NCI-H526 (cell line): ENCODE results near the gene DHFR.
"Not testable (repeated sequence)": the region's sequence is repeated elsewhere in the genome, so short reads cannot be mapped to it uniquely, and the experiment has no call there.

Source experiments
- DNase-seq, 2 experiments: peaks; one replicate each; lab custom pipeline; 2025; lab: John Stamatoyannopoulos, UW

The DHFR gene

DNA sequence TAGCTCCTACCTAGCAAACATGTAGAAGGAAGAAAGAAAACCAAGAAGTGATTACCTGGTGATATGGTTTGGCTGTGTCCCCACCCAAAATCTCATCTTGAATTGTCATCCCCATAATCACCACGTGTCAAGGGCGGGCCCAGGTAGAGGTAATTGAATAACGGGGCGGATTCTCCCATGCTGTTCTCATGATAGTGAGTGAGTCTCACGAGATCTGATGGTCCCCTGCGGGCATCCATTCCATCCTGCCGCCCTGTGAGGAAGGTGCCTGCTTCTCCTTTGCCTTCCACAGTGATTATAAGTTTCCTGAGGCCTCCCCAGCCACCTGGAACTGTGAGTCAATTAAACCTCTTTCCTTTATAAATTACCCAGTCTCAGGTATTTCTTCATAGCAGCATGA is 57.3 kb downstream of the DHFR start:
- no peak for DNase-seq

DNA sequence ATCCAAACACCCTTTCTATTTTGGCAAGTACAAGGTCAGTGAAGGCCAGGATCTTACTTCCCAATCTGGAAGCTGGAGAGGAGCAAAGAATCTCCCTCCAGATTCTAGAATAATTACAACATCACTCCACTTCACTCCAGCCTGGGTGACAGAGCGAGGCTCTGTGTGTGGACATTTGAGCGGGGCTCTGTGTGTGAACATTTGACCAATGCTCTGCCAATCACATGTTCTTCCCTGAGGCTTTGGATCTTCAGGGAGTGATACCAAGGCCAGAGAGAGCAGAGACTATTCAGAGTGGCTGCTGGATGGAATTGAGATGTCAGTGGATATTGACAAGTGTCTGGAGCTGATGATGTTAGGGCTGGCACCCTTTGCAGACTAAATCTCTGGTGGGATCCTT is 60.0 kb downstream of the DHFR start:
- no peak for DNase-seq

- DNase-seq = no peak
Measured at GRCh38 chr5:80592761-80593160, 62.0 kb downstream of the DHFR start.

DNA sequence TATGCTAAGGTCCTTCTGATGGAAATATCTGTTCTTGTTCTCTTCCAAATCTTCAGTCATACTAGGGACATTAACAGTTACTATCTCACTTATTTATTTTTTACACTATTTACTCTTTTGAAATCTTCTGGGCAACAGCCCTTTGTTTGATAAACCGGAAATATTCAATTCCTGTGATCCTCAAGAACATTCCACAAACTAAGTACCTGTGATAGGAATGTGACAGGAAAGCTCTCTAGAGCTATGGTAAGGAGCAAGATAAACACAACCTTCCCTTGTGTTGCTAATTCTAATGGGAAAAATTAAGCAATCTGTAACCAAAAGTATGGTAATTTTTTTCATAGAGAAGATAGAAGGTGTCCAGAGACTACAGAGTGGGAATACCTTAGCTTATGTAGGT is 62.7 kb downstream of the DHFR start:
- DNase-seq = no peak

DNA sequence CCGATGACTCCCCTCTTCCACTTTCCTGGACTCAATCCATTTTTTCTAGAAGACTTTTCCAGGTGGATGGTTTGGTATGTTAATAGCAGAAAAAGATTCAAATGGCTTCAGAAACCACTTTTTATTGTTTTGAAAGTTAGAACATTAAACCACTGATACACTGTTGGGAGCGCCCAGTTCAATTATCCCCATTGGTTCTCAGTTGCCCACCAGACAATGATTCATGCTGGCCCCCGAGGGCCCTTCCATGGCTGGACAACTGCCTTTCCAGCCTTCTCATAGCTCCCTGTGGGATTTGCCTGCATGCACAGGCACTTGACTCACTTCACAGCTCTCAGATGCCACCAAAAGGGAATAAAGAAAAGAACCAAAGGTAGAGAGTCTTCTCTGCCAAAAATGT is 63.4 kb downstream of the DHFR start:
- no peak for DNase-seq

GRCh38 chr5:80590766-80591165 is 64.0 kb downstream of the DHFR start:
- no peak for DNase-seq

- DNase-seq = no peak
Measured at GRCh38 chr5:80588858-80589540, 65.8 kb downstream of the DHFR start.

GRCh38 chr5:80584770-80585169 is 70.0 kb downstream of the DHFR start:
- no peak for DNase-seq

GRCh38 chr5:80580291-80580690 is 74.5 kb downstream of the DHFR start:
- DNase-seq = not testable (repeated sequence)

- no peak for DNase-seq
Measured at GRCh38 chr5:80579050-80579449, 75.7 kb downstream of the DHFR start.

GRCh38 chr5:80577707-80578106 is 77.1 kb downstream of the DHFR start:
- DNase-seq = no peak

GRCh38 chr5:80576383-80576782 is 78.4 kb downstream of the DHFR start:
- DNase-seq = no peak
